Omental fat pad (tissue), 4 donors: ENCODE data around the gene TRAP1. TPM values are rescaled to one million over a fixed set of nuclear protein-coding genes. Genes with fewer than 3 reads are reported as not detected.
"Not testable (repeated sequence)": the region's sequence is repeated elsewhere in the genome, so short reads cannot be mapped to it uniquely, and the experiment has no call there.

ENCODE experiments used
- ATAC-seq: fragments of 150-250 bp; one replicate; pipeline ENCODE4 v1.9.1; 2016; ENCODE audit warnings: mild to moderate bottlenecking, moderate library complexity; ENCODE audit not compliant: low FRiP score
- DNase-seq: peaks from one replicate; pipeline ENCODE4 v3.0.0-alpha.2; 2019; ENCODE audit warnings: low spot score
- CTCF ChIP-seq, 3 donors: fragments of 450-650 bp; IDR thresholded peaks; one replicate each; pipeline ENCODE4 v1.5.1; 2016 to 2017; ENCODE audit warnings: antibody characterized with exemption in 3 of 3, mild to moderate bottlenecking in 3 of 3, moderate library complexity in 2 of 3
- total RNA-seq, 4 donors: library from RNA; depleted of rRNA; stranded (reverse); fragments of >200 nt; gene quantifications; one replicate each; pipeline ENCODE4 v1.1.0, GENCODE V29; 2016

TRAP1 gene
- total RNA-seq, 4 donors from 2014 or later = 53.4 to 79.9 (median 70.5) TPM

GRCh38 chr16:3659251-3659650 is 58.1 kb downstream of the TRAP1 start:
- ATAC-seq (no peak), DNase-seq (no peak)
- no peak for TF ChIP-seq CTCF (IDR thresholded peaks at IDR 0.05)

- DNase-seq (no peak), ATAC-seq (no peak)
- no peak for TF ChIP-seq CTCF (IDR thresholded peaks at IDR 0.05)
Observed at GRCh38 chr16:3656491-3657468, 60.5 kb downstream of the TRAP1 start.

GRCh38 chr16:3656160-3656490 is 61.2 kb downstream of the TRAP1 start:
- DNase-seq, ATAC-seq: not testable (repeated sequence)

- TF ChIP-seq CTCF (IDR thresholded peaks at IDR 0.05) = no peak
- ATAC-seq = no peak
- DNase-seq = no peak
Observed at GRCh38 chr16:3655396-3656159, 61.7 kb downstream of the TRAP1 start.

GRCh38 chr16:3655030-3655395 is 62.3 kb downstream of the TRAP1 start:
- no peak for TF ChIP-seq CTCF (IDR thresholded peaks at IDR 0.05)
- DNase-seq = no peak
- ATAC-seq = no peak

- TF ChIP-seq CTCF (IDR thresholded peaks at IDR 0.05) = no peak
- DNase-seq (no peak), ATAC-seq (no peak)
Observed at GRCh38 chr16:3654249-3654991, 62.9 kb downstream of the TRAP1 start, which contains the start of gene DNASE1. DNASE1 (plus strand) TSS chr16:3654691; CDS start chr16:3655374, 683 bp downstream.
